K562 (cell line): ENCODE data around the gene CPNE8. TPM values are rescaled to one million over a fixed set of nuclear protein-coding genes. Genes with fewer than 3 reads are reported as not detected.

Experiments
- CBX3 ChIP-seq, 2 experiments: IDR thresholded peaks; 1 replicate in 1 of 2; 2 replicates in 1 of 2; pipeline ENCODE4 v1.6.1; 2012; ENCODE audit warnings: inconsistent platforms in 2 of 2, low read length in 2 of 2, borderline replicate concordance in 1 of 2, control low read depth in 1 of 2
- CCNT2 ChIP-seq: IDR thresholded peaks from 2 replicates; pipeline ENCODE4 v1.6.1; 2011; ENCODE audit warnings: borderline replicate concordance, low read depth, mild to moderate bottlenecking, moderate library complexity, mixed read lengths, low read length; ENCODE audit not compliant: insufficient read length; ENCODE audit errors: extremely low read depth
- EP300 ChIP-seq: IDR thresholded peaks from 2 replicates; pipeline ENCODE4 v1.6.1; 2012; ENCODE audit warnings: low read length, improper control_type of control experiment
- ETS1 ChIP-seq: conservative IDR thresholded peaks from 2 replicates; pipeline ENCODE4 v1.6.1; 2011; ENCODE audit warnings: low read depth, mild to moderate bottlenecking, low read length; ENCODE audit not compliant: control insufficient read depth
- HDAC8 ChIP-seq: fragments of 450-650 bp; IDR thresholded peaks from 2 replicates; pipeline ENCODE4 v1.6.1; 2016; ENCODE audit warnings: mild to moderate bottlenecking, missing genetic modification characterization, moderate library complexity, missing compliant biosample characterization
- HOXB6 ChIP-seq: fragments of 250-450 bp; sonication (Bioruptor Pico); IDR thresholded peaks from 2 replicates; pipeline ENCODE4 v1.5.1; 2022; ENCODE audit warnings: mild to moderate bottlenecking, borderline replicate concordance
- MTA1 ChIP-seq: fragments of 450-650 bp; IDR thresholded peaks from 2 replicates; pipeline ENCODE4 v1.6.1; 2017; ENCODE audit warnings: borderline replicate concordance
- MXD1 ChIP-seq: fragments of 250-450 bp; sonication (Bioruptor Pico); IDR thresholded peaks from 2 replicates; pipeline ENCODE4 v1.8.0; 2021; ENCODE audit warnings: borderline replicate concordance, mild to moderate bottlenecking, moderate library complexity; ENCODE audit not compliant: poor library complexity, severe bottlenecking
- NCOR1 ChIP-seq: fragments of 450-650 bp; IDR thresholded peaks from 2 replicates; pipeline ENCODE4 v1.6.1; 2016; ENCODE audit warnings: mild to moderate bottlenecking, moderate library complexity
- PHF20 ChIP-seq: fragments of 450-650 bp; IDR thresholded peaks from 2 replicates; pipeline ENCODE4 v1.6.1; 2018; ENCODE audit not compliant: partially characterized antibody
- PRDM10 ChIP-seq: fragments of 450-650 bp; IDR thresholded peaks from 2 replicates; pipeline ENCODE4 v1.6.1; 2018; ENCODE audit not compliant: partially characterized antibody
- RFX1 ChIP-seq: fragments of 450-650 bp; IDR thresholded peaks from 2 replicates; pipeline ENCODE4 v1.6.1; 2016; ENCODE audit warnings: mild to moderate bottlenecking, moderate library complexity
- SP2 ChIP-seq: IDR thresholded peaks from 2 replicates; pipeline ENCODE4 v1.6.1; 2011; ENCODE audit warnings: mild to moderate bottlenecking, low read depth, low read length, moderate library complexity; ENCODE audit not compliant: poor library complexity, severe bottlenecking; ENCODE audit errors: extremely low read depth
- TCF15 ChIP-seq: fragments of 250-450 bp; sonication (Bioruptor Pico); IDR thresholded peaks from 2 replicates; pipeline ENCODE4 v1.8.0; 2022; ENCODE audit warnings: moderate library complexity, mild to moderate bottlenecking, inconsistent platforms
- TEAD4 ChIP-seq, 2 experiments: sonication (generic) in 1 of 2; formaldehyde crosslinking in 1 of 2; IDR thresholded peaks; 2 replicates each; pipeline versions ENCODE4 v1.6.1 to v1.8.0; 2012 to 2022; ENCODE audit warnings: borderline replicate concordance in 1 of 2, inconsistent platforms in 1 of 2, low read length in 1 of 2, mild to moderate bottlenecking in 1 of 2, missing genetic modification reagents in 1 of 2
- XRCC3 ChIP-seq: fragments of 450-650 bp; IDR thresholded peaks from 2 replicates; pipeline ENCODE4 v1.6.1; 2017; ENCODE audit warnings: mild to moderate bottlenecking, moderate library complexity
- YBX1 ChIP-seq: fragments of 450-650 bp; IDR thresholded peaks from 2 replicates; pipeline ENCODE4 v1.7.1; 2016; ENCODE audit warnings: mild to moderate bottlenecking
- ZFX ChIP-seq: sonication (generic); formaldehyde crosslinking; IDR thresholded peaks from 2 replicates; pipeline ENCODE4 v1.8.0; 2022; ENCODE audit warnings: mild to moderate bottlenecking, missing genetic modification reagents, moderate library complexity
- ZNF217 ChIP-seq: sonication (generic); formaldehyde crosslinking; IDR thresholded peaks from 2 replicates; pipeline ENCODE4 v1.8.0; 2022; ENCODE audit warnings: mild to moderate bottlenecking, missing genetic modification reagents
- ZNF239 ChIP-seq: fragments of 250-450 bp; sonication (Bioruptor Pico); IDR thresholded peaks from 2 replicates; pipeline ENCODE4 v1.4.0; 2020; ENCODE audit warnings: mild to moderate bottlenecking
- ZNF3 ChIP-seq: fragments of 250-450 bp; sonication (Bioruptor Pico); IDR thresholded peaks from 2 replicates; pipeline ENCODE4 v1.5.0; 2021; ENCODE audit warnings: mild to moderate bottlenecking, moderate library complexity
- ZNF584 ChIP-seq: fragments of 200-800 bp; sonication (Bioruptor generic); IDR thresholded peaks from 2 replicates; pipeline ENCODE4 v1.6.1; 2016; ENCODE audit warnings: low read depth, mild to moderate bottlenecking, missing genetic modification characterization, missing compliant biosample characterization
- ZNF785 ChIP-seq: fragments of 250-450 bp; sonication (Bioruptor Pico); IDR thresholded peaks from 2 replicates; pipeline ENCODE4 v1.4.0; 2020; ENCODE audit warnings: mild to moderate bottlenecking
- polyA plus RNA-seq, 8 experiments: library from polyadenylated mRNA; depleted of rRNA in 4 of 8; stranded (reverse) in 5 of 8; unstranded in 3 of 8; fragments of >200 nt; fragmentation: Nextera tagmentation in 2 of 8; fragmentation: Illumina TruSeq in 1 of 8; extraction: Ambion mirVana in 2 of 8; extraction: Trizol in 1 of 8; gene quantifications; 2 replicates each; pipeline versions ENCODE4 v1.2.1 to v1.2.3, GENCODE V29; 2011 to 2014; ENCODE audit warnings: inconsistent platforms in 1 of 8, missing spikeins in 1 of 8
- total RNA-seq, 7 experiments: library from RNA; depleted of rRNA in 6 of 7; stranded (reverse); fragments of >200 nt in 6 of 7; fragmentation: Illumina TruSeq in 2 of 7; extraction: Trizol in 2 of 7; gene quantifications; 2 replicates each; pipeline versions ENCODE4 v1.2.1 to v1.2.3, GENCODE V29; 2011 to 2021; ENCODE audit warnings: low replicate concordance in 1 of 7

The CPNE8 gene
- total and polyA plus RNA-seq, 9 of the 15 experiments (the other 6 are each of a cell fraction or from before 2014, with no cell fraction given), result 2.4 to 7.0 (median 4.2) TPM

- TF ChIP-seq MXD1 (CRISPR knock-in tag), result no peak
- TF ChIP-seq CBX3 (IDR thresholded peaks at IDR 0.05; ENCODE audit: borderline replicate concordance in 1 of 2, low read length in 2 of 2), result no peak
- no peak for TF ChIP-seq ETS1
- TF ChIP-seq EP300, result 0 out of 2 replicates have a peak, but pooled peaks have one; percentile 4
- no peak for TF ChIP-seq PRDM10
- no peak for TF ChIP-seq CCNT2
- TF ChIP-seq ZFX (CRISPR knock-in tag), result peak; percentile 32; the same call in 1 of the 2 replicates
- TF ChIP-seq NCOR1, result no peak
- TF ChIP-seq SP2, result no peak
- TF ChIP-seq HOXB6 (CRISPR knock-in tag), result no peak
- TF ChIP-seq ZNF217 (CRISPR knock-in tag), result no peak
- no peak for TF ChIP-seq ZNF785 (CRISPR knock-in tag)
- TF ChIP-seq PHF20, result no peak
- TF ChIP-seq YBX1, result no peak
- TF ChIP-seq MTA1, result no peak
- TF ChIP-seq ZNF239 (CRISPR knock-in tag), result no peak
- no peak for TF ChIP-seq ZNF584 (CRISPR knock-in tag)
- no peak for TF ChIP-seq TCF15 (CRISPR knock-in tag)
- 0 out of 2 replicates have a peak, but pooled peaks have one; percentile 23 for TF ChIP-seq TEAD4 (IDR thresholded peaks at IDR 0.05; ENCODE audit: low read length)
- TF ChIP-seq TEAD4 (CRISPR knock-in tag; IDR thresholded peaks at IDR 0.05; ENCODE audit: borderline replicate concordance), result no peak
- no peak for TF ChIP-seq ZNF3 (CRISPR knock-in tag)
- no peak for TF ChIP-seq XRCC3
- no peak for TF ChIP-seq HDAC8
- peak; percentile 28; the same call in 1 of the 2 replicates for TF ChIP-seq RFX1
Measured at GRCh38 chr12:38669530-38669929, 235.9 kb downstream of the CPNE8 start (continued).
